ENCODE results near the gene GLI3. TPM values are rescaled to one million over a fixed set of nuclear protein-coding genes. Genes with fewer than 3 reads are reported as not detected.

The GLI3 gene
- total and polyA plus RNA-seq, 11 donors, result 0.50 to 14.4 (median 5.7) TPM

GRCh38 chr7:42059275-42059674 lies 177.7 kb downstream of the GLI3 start:
- Histone ChIP-seq H3K27ac (no peak overlapping the region), H3K27me3 (no peaks in the 10 kb centered on the region), H3K4me3 (no peak overlapping the region), H3K9me3 (no peaks in the 10 kb centered on the region), H3K36me3 (no peaks in the 10 kb centered on the region), H3K4me1 (no peaks in the 10 kb centered on the region)
- 46 to 75% (median 61%) methylated on average over 2 of the region's 2 CpGs for WGBS, 4 donors
- TF ChIP-seq POLR2A (IDR thresholded peaks at IDR 0.05), result no peak
- no peak for TF ChIP-seq CTCF (IDR thresholded peaks at IDR 0.05)
- intact Hi-C loops (cut with DNase I), result no loop called here
- DNase-seq (no peak), ATAC-seq (no peak)

- no peak for ATAC-seq
- no peaks in the 10 kb centered on the region for H3K9me3 ChIP-seq
- H3K27me3 ChIP-seq, result no peaks in the 10 kb centered on the region
- WGBS, 4 donors, result 96 to 98% (median 96%) methylated on average over 2 of the region's 2 CpGs
- peaks cover 0 to 3% (median 0%) of the 10 kb centered on the region in 9 donors for H3K36me3 ChIP-seq
- no peak overlapping the region for H3K27ac ChIP-seq
- intact Hi-C loops (cut with DNase I), result no loop called here
- no peak overlapping the region for H3K4me3 ChIP-seq
- TF ChIP-seq CTCF (IDR thresholded peaks at IDR 0.05), result no peak
- no peak for TF ChIP-seq POLR2A (IDR thresholded peaks at IDR 0.05)
- no peak for DNase-seq
- H3K4me1 ChIP-seq, result no peaks in the 10 kb centered on the region
Measured at GRCh38 chr7:42057331-42057730, 179.7 kb downstream of the GLI3 start.

DNA sequence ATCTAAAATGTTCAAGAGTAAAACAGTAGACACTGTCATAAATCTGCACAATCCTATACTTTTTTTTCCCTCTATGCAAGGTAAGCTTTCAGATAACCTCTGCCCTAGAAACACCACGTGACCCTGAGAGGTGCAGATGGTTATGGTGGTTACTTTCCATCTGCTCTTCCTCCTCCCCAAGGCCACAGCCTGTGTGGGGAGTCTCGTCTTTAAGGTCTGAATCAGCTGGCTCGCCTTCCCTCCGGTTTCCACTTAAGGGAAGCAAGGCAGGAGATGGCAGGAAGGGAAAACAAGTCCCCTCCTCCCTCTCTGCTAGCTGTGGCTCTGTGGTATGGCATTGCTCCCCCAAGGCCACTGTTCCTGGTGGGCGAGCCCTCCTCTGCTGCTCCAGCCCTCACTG lies 181.8 kb downstream of the GLI3 start:
- no peak for TF ChIP-seq CTCF (IDR thresholded peaks at IDR 0.05)
- TF ChIP-seq POLR2A (IDR thresholded peaks at IDR 0.05), result no peak
- intact Hi-C loops (cut with DNase I), result no loop called here
- no peaks in the 10 kb centered on the region for H3K27me3 ChIP-seq
- H3K36me3 ChIP-seq, result peaks cover 0 to 4% (median 0%) of the 10 kb centered on the region in 9 donors
- no peak for DNase-seq
- WGBS, 4 donors, result 90 to 99% (median 93%) methylated on average over 5 of the region's 5 CpGs
- H3K4me3 ChIP-seq, result no peak overlapping the region
- no peaks in the 10 kb centered on the region for H3K4me1 ChIP-seq
- no peak for ATAC-seq
- H3K27ac ChIP-seq, result no peak overlapping the region
- no peaks in the 10 kb centered on the region for H3K9me3 ChIP-seq

DNA sequence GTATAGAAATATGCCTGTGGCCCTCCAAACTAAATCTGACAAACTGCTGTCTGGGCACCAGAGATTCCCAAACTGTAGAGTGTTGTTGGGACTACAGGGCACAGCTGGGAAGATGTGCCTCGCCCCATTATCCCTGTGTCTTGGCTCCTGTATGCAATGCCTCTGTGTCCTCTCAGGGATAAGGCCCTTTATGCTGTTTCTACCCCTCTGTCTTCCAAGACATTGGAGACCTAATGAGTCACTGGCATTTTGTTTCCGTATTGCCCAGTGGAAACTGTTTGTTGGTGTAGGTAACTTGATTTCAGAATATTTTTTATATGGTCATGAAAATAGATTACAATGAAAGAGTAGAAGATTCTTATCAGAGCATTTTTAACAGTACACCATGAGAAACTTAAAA lies 183.2 kb downstream of the GLI3 start:
- no peaks in the 10 kb centered on the region for H3K27me3 ChIP-seq
- intact Hi-C loops (cut with DNase I), result no loop called here
- no peak overlapping the region for H3K4me3 ChIP-seq
- peaks cover 0 to 4% (median 0%) of the 10 kb centered on the region in 9 donors for H3K36me3 ChIP-seq
- no peaks in the 10 kb centered on the region for H3K4me1 ChIP-seq
- no peak for TF ChIP-seq POLR2A (IDR thresholded peaks at IDR 0.05)
- TF ChIP-seq CTCF (IDR thresholded peaks at IDR 0.05), result no peak
- no peak overlapping the region for H3K27ac ChIP-seq
- no peaks in the 10 kb centered on the region for H3K9me3 ChIP-seq
- DNase-seq (no peak), ATAC-seq (no peak)
- 93 to 97% (median 95%) methylated on average over 2 of the region's 2 CpGs for WGBS, 4 donors

Measured in heart left ventricle (tissue), 16 donors.